Dedifferentiated amniotic fluid mesenchymal stem cell (primary cell): ENCODE data around the gene ARHGEF17.
"Not testable (repeated sequence)": the region's sequence is repeated elsewhere in the genome, so short reads cannot be mapped to it uniquely, and the experiment has no call there.

ENCODE experiments used
- DNase-seq: peaks from one replicate; pipeline ENCODE4 v3.0.0-alpha.2; 2016; ENCODE audit errors: extremely low spot score

The ARHGEF17 gene

DNA sequence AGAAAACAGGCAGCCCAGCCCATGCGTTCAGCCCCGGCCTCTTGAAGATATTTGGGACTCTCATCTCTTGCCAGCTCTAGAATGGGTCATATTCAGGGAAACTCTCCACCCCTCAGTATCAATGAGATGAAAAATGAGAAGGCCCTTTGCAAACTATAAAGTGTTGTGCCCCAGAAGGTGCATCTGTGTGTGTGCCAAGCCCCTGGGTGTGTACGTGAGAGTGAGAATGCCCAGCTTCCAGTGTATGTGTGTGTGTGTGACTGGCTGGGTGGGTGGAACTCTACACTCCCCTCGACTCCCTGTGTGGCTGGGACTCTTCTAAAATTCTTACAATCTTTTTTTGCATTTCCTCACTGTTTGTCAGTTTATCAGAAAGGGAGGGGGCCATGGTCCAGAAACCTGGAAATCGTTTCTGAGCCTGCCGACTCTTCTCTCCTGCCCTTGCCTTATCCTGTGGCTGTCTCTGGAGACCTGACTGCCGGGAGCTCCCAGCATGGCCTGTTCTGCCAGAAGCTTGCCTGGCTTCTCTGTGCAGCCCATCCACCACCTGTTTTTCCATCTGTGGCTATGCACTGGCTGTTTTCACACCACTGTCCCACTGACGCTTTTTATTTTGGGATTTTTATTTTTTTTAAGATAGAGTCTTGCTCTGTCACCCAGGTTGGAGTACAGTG is 34.7 kb upstream of the ARHGEF17 start:
- DNase-seq = no peak

DNA sequence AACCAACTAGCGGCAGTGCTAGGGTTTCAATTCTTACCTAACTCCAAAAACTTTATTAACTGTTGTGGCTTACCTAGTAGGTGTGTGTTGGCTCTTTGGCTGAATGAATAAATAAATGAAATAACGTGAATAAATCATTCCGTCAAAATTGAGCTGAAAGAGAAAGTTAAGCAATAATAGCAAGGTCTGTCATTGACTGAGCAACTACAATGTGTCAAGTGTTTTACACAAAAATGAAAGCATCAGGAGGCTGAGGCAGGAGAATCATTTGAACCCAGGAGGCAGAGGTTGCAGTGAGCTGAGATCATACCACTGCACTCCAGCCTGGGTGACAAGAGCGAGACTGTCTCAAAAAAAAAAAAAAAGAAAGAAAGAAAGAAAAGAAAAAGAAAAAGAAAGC is 33.9 kb upstream of the ARHGEF17 start:
- not testable (repeated sequence) for DNase-seq

DNA sequence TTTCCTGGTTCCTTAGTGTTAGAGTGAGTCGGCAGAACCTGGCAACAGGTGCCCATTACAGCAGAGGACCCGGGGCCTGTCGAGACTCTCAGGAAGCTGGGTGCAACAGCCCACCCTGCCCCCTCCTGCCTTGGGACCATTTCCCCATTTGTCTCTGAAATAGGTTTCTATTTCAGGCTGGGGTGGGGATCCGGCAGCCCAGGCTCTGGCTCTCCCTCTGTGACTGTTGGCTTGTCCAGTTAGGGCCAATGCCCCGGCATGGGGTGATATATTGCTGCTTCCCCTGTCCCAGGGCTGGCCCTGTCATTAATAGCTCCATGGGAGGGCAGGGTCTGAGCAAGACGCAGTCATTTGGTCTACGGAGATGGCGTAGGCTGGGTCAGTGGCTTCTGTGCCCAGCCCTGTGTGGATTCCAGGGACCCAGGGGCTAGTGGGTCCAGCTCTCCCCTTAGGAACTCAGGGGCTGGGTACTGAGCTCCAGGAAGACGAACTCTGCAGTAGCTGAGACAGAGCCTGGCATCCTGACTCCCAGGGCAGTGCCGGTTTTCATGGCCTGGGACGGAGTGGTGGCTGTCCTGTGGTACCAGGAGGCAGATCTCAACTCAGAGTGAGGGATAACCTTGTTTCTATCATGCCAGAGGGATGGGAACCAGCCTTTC is 33.2 kb upstream of the ARHGEF17 start:
- no peak for DNase-seq

DNA sequence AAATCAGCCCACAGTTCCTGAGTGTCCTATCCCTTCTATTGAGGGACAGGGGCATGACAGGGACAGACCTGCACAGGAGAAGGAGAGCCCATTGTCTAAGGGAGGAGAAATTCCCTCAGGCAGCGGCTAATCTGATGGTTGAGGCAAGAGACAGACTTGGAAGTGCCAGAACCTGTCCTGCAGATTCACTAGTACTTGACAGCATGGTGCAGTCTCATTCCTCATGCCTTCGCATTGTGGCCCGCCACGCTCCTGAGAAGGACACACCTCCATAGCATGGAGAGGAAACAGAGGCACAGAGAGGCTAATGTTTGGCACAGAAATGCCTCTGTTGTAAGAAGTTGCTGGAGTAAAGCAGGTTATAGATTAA is 32.7 kb upstream of the ARHGEF17 start:
- DNase-seq = no peak

DNA sequence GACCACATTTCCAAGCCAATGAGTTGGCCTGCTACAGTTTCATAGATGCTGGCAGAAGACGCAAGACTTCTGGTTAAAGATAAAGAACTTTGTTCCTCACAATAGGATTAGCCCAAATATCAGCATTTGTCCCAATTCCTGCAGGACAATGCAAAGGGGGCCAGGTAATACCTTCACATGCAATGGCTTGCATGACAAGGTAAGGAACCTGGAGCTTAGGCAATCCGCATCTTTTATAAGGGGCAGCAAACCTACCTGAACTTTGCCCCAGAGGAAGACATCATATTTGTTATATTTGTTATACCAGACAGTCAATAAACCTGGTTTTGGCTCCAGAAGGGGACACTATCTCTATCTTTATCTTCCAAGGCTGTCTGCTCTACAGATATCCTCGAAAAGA is 30.6 kb upstream of the ARHGEF17 start:
- no peak for DNase-seq

DNA sequence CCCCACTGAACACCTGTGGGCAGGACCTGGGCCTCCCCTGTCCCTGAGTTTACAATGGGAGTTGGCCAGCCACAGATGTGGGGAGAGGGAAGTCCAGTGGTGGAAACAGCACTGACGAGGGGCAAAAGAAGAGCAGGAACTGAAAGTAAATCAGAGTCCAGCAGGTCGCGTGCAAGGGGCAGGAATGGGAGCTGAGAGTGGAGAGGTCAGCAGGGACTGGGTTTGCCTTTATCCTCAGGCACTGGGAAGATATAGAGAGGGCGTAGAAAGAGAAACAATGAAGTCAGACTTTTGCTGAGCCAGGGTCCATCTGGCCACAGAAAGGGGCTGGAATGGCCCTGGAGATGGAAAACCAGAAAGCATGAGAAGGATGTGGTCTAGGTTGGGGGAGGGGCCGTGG is 27.4 kb upstream of the ARHGEF17 start:
- no peak for DNase-seq

DNA sequence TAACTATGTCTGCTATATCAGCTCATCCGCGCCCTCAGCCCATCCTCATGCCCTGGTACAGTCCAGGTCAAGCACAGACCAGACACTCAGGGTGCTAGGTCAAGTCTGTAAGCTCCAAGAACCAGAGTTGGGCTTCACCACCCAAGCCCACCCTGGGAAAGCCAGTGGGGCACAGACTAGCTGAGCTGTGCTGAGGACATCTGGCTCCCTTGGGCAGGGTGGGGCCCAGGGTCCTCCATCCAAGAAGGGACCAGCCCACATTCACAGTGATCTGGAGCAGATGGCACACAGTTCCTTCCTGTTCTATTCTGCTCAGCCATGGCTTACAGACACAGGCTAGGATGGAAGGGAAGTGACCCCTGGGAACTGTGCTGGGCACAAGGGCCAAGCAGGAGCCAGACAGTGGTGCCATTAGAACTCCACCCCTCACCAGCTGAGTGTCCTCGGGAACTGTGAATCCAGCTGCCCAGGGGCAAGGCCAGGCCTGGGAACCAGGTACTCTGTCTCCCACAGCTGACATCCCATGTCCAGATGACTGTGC is 26.8 kb upstream of the ARHGEF17 start:
- no peak for DNase-seq

DNA sequence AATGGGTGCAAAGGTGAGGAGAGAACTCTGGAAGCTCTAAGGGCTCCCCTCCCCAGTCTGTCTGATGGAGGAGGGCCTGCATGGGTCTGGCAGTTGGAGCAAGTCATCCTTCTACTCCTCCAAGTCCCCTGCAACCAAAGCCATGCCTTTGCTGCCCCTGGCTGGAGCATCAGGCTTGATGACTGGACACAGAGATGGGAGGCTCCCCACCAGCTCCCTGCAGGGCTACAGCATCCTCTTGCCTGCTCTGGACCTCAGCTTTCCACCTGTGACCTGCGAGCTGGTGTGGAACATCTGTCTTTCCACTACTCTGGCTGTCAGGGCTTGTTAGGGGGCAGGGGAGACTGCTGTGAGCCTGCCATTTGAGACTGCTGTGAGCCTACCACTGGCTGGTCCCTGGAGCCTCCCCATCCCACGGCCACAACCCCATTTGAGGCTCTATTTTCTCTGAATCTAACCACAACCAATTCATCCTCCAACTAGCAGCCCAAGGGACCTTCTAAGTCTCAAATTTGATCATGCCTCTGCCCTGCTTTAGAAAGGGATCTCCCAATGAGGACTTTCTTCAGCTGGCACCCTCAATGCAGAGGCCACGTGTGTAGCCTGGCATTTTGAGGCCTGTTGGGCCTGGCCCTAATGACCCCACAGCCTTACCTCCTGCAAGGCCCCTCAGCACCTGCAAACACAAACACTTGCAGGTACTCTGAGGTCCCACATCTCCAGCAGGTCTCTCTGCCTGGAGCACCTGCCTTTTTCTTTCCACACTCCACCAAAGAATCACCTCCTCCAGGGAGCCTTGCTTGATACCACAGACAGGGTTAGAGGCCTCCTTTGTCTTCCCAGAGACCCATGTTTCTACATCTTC is 26.0 kb upstream of the ARHGEF17 start:
- DNase-seq = no peak

DNA sequence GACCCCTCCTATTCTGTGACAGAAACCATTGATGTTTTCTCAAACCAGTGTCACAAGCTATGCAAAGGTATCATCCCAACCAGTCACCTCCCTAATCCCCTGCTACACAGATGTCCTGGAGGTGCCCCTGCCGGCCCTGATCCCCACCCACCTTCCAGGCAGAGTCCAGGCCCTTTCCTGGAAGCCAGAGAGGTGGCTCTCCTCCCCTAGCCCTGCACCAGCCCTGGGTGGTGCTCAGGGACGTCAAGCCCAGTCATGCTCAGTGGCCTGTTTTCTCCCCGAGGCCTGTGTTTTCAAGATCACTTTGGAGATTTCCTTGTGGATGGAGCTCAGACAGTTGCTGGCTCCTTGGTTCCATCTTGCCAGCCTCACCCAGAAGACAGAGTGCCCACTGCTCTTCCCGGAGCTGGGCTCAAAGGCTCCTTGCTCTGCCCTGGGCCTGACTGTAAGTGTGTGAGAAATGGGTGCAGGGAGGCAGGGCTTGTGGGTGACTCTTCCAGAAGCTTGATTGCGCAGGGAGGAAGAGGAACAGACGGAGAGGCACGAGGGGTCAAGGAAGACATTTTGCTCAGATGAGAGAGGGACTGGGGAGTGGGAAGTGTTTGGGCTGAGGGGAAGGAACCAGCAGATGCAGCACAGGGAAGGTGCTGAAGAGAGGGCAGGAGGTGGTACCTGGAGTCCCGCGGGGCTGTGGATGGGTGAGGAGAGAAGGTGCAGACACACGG is 24.6 kb upstream of the ARHGEF17 start:
- no peak for DNase-seq

DNA sequence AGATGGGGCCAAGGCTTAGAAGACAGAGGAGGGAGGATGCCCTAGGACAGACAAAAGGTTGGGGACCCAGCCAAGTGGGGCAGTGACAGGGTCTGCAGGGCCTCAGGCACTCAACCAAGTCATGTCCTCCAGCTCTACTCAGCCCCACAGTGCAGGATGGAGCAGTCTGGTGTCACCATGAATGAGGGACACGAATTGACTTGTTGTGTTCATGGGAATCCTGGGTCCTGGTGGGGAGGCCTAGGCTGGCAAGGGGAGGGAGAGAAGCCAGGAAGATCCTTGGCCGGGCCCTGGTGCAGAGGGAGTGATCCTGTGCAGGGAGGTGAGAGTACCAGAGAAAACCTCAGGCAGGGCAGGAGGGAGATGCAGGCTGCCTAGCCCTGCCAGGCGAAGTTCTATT is 24.0 kb upstream of the ARHGEF17 start:
- DNase-seq = no peak

DNA sequence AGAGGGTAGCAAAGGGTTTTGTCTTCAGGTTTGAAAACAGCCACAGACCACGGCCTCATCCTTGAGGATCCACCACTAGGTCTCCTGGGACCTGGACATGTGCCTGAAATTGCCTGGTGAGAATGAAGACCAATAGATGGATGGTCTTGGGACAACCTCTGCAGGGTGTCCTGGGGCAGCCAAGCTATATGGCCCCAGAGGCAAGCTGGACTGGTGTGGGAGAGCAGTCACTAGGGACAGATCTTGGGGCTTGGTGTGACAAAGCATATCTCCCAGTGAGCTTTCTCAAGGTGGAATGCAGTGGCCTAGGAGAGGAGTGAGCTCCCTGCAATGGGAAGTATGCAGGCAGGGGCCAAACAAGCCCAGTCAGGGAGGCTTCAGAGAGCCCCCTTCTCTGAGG is 22.4 kb upstream of the ARHGEF17 start:
- no peak for DNase-seq

DNA sequence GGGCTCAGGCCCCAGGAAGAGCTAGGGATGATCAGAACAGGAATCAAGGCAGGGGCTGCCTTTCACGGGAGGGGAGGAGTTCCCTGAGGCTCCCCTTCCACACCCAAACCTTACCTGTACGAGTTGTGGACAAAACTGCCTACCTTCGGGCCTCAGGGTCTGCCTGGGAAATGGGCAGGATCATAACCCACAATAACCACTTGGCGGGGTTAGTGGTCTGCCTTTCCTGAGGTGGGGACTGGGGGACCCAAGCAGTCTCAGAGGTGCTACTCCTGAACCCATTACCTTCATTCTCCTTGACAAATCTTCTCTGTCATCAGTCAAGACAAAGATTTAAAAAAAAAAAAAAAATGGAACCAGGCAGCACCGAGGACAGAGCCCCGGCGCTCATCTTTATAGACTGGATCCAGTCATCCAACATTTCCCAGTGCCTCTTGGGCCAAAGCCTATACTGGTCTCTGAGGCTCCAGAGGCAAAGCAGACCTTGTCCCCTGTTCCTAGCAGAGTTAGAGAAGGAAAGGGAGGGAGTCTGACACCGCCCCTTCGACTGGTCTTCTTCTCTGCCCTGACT is 21.8 kb upstream of the ARHGEF17 start:
- DNase-seq = no peak

DNA sequence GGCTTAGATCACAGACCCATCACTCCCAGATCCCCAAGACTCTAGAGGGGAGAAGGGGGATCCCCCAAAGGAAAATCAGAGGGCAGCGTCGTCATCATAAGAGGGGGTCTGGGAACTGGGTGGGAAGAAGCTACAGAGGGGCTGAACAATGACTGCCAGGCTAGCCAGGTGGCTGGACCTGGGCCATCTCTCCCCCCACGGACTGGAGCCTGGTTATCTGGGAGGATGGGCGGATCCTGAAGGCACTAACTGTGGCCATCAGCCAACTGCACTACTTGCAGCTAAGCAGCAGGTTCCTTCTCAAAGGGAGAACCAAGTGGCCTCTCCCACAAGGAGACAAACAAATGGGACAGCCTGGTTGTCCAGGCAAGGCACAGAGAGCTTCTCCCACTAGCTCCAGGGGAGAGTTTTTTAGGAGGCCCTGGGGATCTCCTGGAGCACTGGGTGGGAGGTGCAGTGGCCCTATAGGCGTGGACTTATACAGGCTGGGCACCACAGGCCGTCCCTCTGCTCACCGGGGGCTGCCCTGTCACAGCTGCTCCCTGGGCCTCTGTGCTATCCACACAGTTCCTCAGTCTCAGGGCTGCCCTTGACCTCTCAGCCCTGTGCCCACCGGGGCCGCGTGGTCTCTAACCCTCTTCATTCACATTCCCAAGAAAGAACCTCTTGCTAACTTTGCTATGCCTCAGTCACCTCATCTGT is 20.5 kb upstream of the ARHGEF17 start:
- no peak for DNase-seq

DNA sequence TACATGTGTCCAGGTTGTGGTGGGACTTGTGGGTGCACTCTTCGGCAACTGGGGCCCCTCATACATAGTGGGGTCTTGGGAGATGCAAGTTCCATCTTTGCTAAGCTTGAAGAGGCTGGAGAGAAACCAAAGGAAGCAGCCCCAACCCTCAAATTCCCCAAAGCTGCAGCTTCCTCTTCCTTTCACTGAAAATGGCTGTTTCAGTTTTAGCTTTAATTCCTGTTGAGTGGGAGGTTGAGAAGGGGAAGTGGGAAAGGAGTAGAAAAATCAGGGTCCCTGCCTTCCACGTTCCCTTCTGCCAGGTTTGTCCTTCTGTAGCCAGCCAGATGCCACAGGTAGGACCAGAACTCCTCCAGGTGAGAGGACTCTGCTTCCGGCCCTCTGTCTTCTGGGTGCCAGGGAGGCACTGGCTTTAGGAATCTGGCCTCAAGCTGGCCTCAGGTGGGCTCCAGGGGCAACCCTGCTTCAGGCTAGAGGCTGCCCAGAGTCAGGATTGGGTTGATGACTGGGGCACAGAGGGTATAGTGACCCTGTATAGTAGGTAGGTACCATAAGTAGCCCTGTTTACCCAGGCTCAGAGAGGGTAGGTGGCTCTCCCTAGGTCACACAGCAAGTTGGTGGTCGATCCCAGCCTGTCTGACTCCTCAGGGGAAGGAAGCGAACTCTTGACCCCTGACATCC is 19.7 kb upstream of the ARHGEF17 start:
- DNase-seq = no peak

DNA sequence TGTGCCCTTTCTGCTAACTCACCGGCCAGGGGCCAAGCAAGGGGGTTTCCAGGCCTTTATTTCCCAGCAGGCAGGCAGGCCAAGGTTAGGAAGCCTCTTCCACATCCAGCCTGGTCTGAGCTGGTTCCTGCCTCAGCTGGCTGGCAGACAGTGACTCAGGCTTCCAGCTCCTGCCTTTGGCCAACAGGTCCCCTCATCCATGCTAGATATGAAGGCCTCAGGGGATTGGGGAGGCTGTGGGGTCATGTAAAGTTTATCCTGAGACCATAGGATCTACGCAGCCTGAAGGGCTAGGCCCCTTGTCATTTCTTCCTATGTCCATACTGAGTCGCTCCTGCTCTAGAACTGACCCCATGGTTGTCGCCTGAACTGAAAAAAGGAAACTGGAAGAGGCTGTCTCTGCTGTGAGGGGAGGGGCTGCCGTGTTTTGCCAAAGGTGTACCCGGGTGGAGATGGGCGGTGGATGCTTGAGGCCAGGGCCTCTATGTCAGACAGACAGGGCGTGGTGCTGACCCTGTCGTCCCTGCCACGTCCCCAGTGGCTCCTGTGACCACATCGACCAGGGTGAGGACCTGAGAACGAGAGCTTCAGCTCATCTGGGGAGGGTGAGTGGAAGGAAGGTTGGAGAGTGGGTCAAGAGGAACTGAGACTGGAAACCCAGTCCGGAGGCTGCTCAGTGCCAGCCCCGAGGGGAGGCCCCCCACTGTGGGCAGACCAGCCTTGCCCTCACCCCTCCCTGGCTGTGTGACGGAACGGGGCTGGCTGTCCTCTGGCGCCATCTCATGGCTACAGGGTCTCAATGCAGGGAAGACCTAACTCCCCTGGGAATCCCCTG is 19.0 kb upstream of the ARHGEF17 start:
- peak; percentile 53 for DNase-seq

DNA sequence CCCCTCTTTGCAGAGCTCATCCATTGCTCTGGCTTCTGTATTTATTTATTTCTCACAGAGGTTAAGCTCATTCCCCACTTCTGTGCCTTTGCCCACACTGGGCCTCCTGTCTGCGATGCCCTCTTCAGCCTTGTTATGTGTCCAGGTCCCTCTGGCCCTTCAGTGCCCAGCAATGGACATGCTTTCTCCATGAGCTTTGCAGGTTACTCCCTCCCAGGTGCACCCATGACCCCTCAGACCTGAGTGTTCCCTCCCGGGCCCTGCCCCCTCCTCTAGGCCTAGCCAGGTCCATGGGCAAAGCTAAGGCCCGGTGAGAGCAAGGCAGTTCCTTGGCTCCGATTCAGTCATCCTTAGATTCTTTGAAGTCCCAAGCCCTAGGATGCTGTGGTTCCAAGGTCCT is 17.5 kb upstream of the ARHGEF17 start:
- no peak for DNase-seq

DNA sequence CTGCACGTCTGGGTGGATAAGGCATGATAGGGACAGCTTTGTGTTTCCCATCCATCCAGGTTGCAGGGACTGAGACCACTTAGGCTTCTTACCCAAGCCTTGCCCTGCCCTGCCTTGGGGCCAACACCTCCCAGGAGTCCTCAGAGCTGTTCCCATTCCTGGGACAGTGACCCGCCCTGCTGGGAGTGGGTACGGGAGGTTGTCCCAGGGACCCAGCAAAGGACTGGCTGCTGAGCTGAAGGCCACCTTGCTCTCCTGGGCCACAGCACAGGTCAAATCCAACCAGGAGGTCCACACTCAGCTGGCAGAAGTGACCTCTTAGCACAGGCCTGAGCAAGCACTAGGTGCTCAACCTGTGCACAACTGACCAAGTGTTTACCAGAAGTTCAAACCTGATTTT is 16.9 kb upstream of the ARHGEF17 start:
- no peak for DNase-seq

DNA sequence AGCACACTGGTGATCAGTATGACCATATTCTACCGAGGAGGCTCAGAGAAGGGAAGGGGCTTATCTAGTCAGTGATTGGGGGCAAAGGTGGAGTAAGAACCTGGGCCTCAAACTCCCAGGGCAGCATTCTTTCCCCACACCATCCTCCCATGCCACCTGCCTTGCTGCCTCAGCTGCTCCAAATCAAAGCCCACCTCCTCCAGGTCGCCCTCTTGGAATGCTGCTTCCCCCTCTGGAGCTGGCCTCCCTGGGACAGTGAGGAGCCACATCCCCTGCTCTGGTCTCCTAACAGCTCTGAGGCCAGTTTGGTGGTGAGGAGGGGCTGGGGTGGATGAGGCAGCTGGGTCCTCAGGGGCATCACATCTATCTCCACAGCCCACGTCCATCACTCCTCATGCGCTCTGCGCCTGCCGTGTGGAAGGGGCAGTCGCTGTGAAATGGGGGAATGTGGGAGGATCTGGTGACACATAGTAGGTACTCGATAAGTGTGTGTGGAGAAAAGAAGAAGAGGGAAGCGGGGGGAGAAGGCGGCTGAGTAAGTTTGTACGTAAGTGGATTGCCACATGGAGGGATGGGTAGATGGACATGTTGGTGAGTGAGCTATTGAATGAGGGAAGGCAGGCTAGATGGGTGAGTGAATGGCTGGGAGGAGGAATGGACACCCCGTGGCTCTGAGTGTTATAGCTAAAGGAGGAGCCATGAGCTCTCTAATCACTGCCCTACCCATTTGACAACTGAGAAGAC is 16.1 kb upstream of the ARHGEF17 start:
- DNase-seq = no peak

DNA sequence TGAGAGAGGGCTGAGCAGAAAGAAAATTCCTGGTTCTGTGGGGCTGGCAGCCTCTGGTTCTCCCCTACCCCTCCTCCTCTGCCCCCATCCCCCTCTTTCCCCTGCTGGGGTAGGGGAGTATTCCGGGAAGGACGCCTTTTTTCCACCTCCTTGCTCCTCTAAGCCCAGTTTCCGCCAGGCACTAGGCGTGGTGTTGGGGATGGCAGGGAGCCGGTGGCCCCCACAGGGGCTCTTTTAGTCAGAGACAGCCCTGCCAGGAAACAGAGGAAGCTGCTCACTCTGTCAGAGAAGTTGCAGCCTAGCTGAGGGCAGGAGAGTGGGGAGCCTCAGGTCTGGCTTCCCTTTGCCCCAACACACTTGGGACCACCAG is 15.6 kb upstream of the ARHGEF17 start:
- no peak for DNase-seq
